BLaER1 treated with 17β-estradiol and CSF1 and Interleukin-3, amounts not matched to agents 10 nM and 100 nM (cell line): ENCODE data around the gene PPP1R13L.

ENCODE experiments used
- H3K27ac ChIP-seq, 11 experiments: shearing (Covaris generic); formaldehyde crosslinking; 2 replicates each; pipeline ENCODE4 v1.8.1; 2022
- H3K27me3 ChIP-seq, 11 experiments: shearing (Covaris generic); formaldehyde crosslinking; 2 replicates each; pipeline ENCODE4 v1.8.1; 2022
- H3K36me3 ChIP-seq, 11 experiments: shearing (Covaris generic); formaldehyde crosslinking; 2 replicates each; pipeline ENCODE4 v1.8.1; 2022
- H3K4me1 ChIP-seq, 10 experiments: shearing (Covaris generic); formaldehyde crosslinking; 2 replicates each; pipeline ENCODE4 v1.8.1; 2022
- H3K4me2 ChIP-seq, 11 experiments: shearing (Covaris generic); formaldehyde crosslinking; 2 replicates each; pipeline ENCODE4 v1.8.1; 2022
- H3K4me3 ChIP-seq, 10 experiments: shearing (Covaris generic); formaldehyde crosslinking; 2 replicates each; pipeline ENCODE4 v1.8.1; 2022
- H3K9ac ChIP-seq, 11 experiments: shearing (Covaris generic); formaldehyde crosslinking; 2 replicates each; pipeline ENCODE4 v1.8.1; 2022
- H3K9me3 ChIP-seq, 11 experiments: shearing (Covaris generic); formaldehyde crosslinking; replicated peaks in 1 of 11; 2 replicates each; pipeline ENCODE4 v1.8.1; 2022
- H4K20me1 ChIP-seq, 11 experiments: shearing (Covaris generic); formaldehyde crosslinking; 2 replicates each; pipeline ENCODE4 v1.8.1; 2022
- Cebpa-rat ChIP-seq, 11 experiments: shearing (Covaris generic); IDR thresholded peaks; 2 replicates each; pipeline ENCODE4 v1.8.1; 2022

Gene PPP1R13L

GRCh38 chr19:45423589-45424190 is 18.8 kb upstream of the PPP1R13L start, which contains the start of gene ERCC1:
Gene ERCC1 (minus strand): TSS chr19:45423917. CDS start chr19:45423374, 543 bp downstream.
- no peaks in the 10 kb centered on the region for H3K9me3 ChIP-seq
- peak within 1 kb of the TSS; percentile 96 to 100 (median 99) for H3K4me2 ChIP-seq

GRCh38 chr19:45423033-45423588 is 18.2 kb upstream of the PPP1R13L start:
- H3K9me3 ChIP-seq: no peaks in the 10 kb centered on the region
- H3K27ac ChIP-seq: peak overlapping the region; percentile 74 to 93 (median 91); a peak in 21 of 22 replicates
- H3K4me2 ChIP-seq: peak overlapping the region; percentile 96 to 100 (median 99)
- H3K36me3 ChIP-seq: peaks cover under 1 to 16% (median 13%) of the 10 kb centered on the region in 11 experiments; a peak in 17 of 22 replicates
- H3K9ac ChIP-seq: peak overlapping the region; percentile 78 to 88 (median 85)
- no peak for TF ChIP-seq Cebpa-rat (IDR thresholded peaks at IDR 0.05)
- peaks cover 0 to 26% (median 7%) of the 10 kb centered on the region in 11 experiments; a peak in 15 of 22 replicates for H4K20me1 ChIP-seq
- peaks cover 70 to 99% (median 92%) of the 10 kb centered on the region in 10 experiments for H3K4me1 ChIP-seq
- peak overlapping the region; percentile 68 to 77 (median 74) for H3K4me3 ChIP-seq
- H3K27me3 ChIP-seq: peaks cover 0 to 5% (median 0%) of the 10 kb centered on the region in 11 experiments; a peak in 6 of 22 replicates

More at GRCh38 chr19:45423589-45424190, 18.8 kb upstream of the PPP1R13L start, which contains the start of gene ERCC1:
- peaks cover 0 to 16% (median 11%) of the 10 kb centered on the region in 11 experiments; a peak in 15 of 22 replicates for H3K36me3 ChIP-seq
- H3K27me3 ChIP-seq: peaks cover 0 to 11% (median 5%) of the 10 kb centered on the region in 11 experiments; a peak in 11 of 22 replicates
- H3K27ac ChIP-seq: peak within 1 kb of the TSS; percentile 74 to 93 (median 91)
- TF ChIP-seq Cebpa-rat (IDR thresholded peaks at IDR 0.05): no peak
- peaks cover 0 to 20% (median 7%) of the 10 kb centered on the region in 11 experiments; a peak in 15 of 22 replicates for H4K20me1 ChIP-seq
- peaks cover 64 to 98% (median 91%) of the 10 kb centered on the region in 10 experiments for H3K4me1 ChIP-seq
- H3K4me3 ChIP-seq: peak within 1 kb of the TSS; percentile 68 to 77 (median 74)
- peak within 1 kb of the TSS; percentile 78 to 88 (median 85) for H3K9ac ChIP-seq

GRCh38 chr19:45421947-45422498 is 17.2 kb upstream of the PPP1R13L start:
- peak overlapping the region in 9 of 11 experiments; percentile 30 to 92 (median 52); a peak in 16 of 22 replicates for H3K27ac ChIP-seq
- peak overlapping the region in 10 of 11 experiments; percentile 16 to 88 (median 84); a peak in 16 of 22 replicates for H3K9ac ChIP-seq
- H3K4me1 ChIP-seq: peaks cover 81 to 100% (median 94%) of the 10 kb centered on the region in 10 experiments
- H4K20me1 ChIP-seq: peaks cover 0 to 29% (median 7%) of the 10 kb centered on the region in 11 experiments; a peak in 15 of 22 replicates
- peak overlapping the region; percentile 96 to 100 (median 99) for H3K4me2 ChIP-seq
- H3K4me3 ChIP-seq: peak overlapping the region in 6 of 10 experiments; percentile 72 to 77 (median 74); a peak in 9 of 20 replicates
- no peaks in the 10 kb centered on the region for H3K9me3 ChIP-seq
- no peaks in the 10 kb centered on the region for H3K27me3 ChIP-seq
- no peak for TF ChIP-seq Cebpa-rat (IDR thresholded peaks at IDR 0.05)
- H3K36me3 ChIP-seq: peaks cover 12 to 27% (median 23%) of the 10 kb centered on the region in 11 experiments; a peak in 20 of 22 replicates

- peaks cover 22 to 39% (median 35%) of the 10 kb centered on the region in 11 experiments for H3K36me3 ChIP-seq
- H3K27ac ChIP-seq: peak overlapping the region in 9 of 11 experiments; percentile 33 to 92 (median 76); a peak in 15 of 22 replicates
- H3K4me3 ChIP-seq: no peak overlapping the region
- H3K9me3 ChIP-seq: no peaks in the 10 kb centered on the region
- H3K4me1 ChIP-seq: peaks cover 90 to 100% (median 97%) of the 10 kb centered on the region in 10 experiments
- peaks cover 0 to 29% (median 7%) of the 10 kb centered on the region in 11 experiments; a peak in 15 of 22 replicates for H4K20me1 ChIP-seq
- H3K4me2 ChIP-seq: peak overlapping the region; percentile 78 to 100 (median 98)
- TF ChIP-seq Cebpa-rat (IDR thresholded peaks at IDR 0.05): no peak
- H3K27me3 ChIP-seq: no peaks in the 10 kb centered on the region
- H3K9ac ChIP-seq: peak overlapping the region in 7 of 11 experiments; percentile 54 to 70 (median 65); a peak in 11 of 22 replicates
Observed at GRCh38 chr19:45420871-45421270, 16.0 kb upstream of the PPP1R13L start.

GRCh38 chr19:45420356-45420755 is 15.5 kb upstream of the PPP1R13L start:
- Histone ChIP-seq H3K9me3 (no peaks in the 10 kb centered on the region), H3K4me3 (peak overlapping the region in 7 of 10 experiments; percentile 19 to 49 (median 41); a peak in 9 of 20 replicates), H3K4me1 (peaks cover 89 to 100% (median 98%) of the 10 kb centered on the region in 10 experiments), H4K20me1 (peaks cover 0 to 29% (median 7%) of the 10 kb centered on the region in 11 experiments; a peak in 15 of 22 replicates), H3K9ac (peak overlapping the region in 9 of 11 experiments; percentile 39 to 70 (median 61); a peak in 17 of 22 replicates), H3K4me2 (peak overlapping the region; percentile 78 to 100 (median 98)), H3K27me3 (no peaks in the 10 kb centered on the region), H3K27ac (peak overlapping the region in 9 of 11 experiments; percentile 63 to 92 (median 76); a peak in 17 of 22 replicates), H3K36me3 (peaks cover 27 to 43% (median 39%) of the 10 kb centered on the region in 11 experiments)
- TF ChIP-seq Cebpa-rat (IDR thresholded peaks at IDR 0.05): no peak

GRCh38 chr19:45419895-45420294 is 15.0 kb upstream of the PPP1R13L start:
- H3K4me1 ChIP-seq: peaks cover 84 to 100% (median 97%) of the 10 kb centered on the region in 10 experiments
- peak overlapping the region; percentile 78 to 100 (median 98) for H3K4me2 ChIP-seq
- H3K4me3 ChIP-seq: peak overlapping the region in 7 of 10 experiments; percentile 19 to 49 (median 41); a peak in 10 of 20 replicates

GRCh38 chr19:45419396-45419795 is 14.5 kb upstream of the PPP1R13L start:
- Histone ChIP-seq H3K9ac (peak overlapping the region in 10 of 11 experiments; percentile 39 to 70 (median 61); a peak in 19 of 22 replicates), H3K4me1 (peaks cover 79 to 100% (median 97%) of the 10 kb centered on the region in 10 experiments), H3K4me3 (peak overlapping the region in 9 of 10 experiments; percentile 20 to 57 (median 41); a peak in 15 of 20 replicates), H3K27ac (peak overlapping the region in 10 of 11 experiments; percentile 2 to 92 (median 76); a peak in 19 of 22 replicates), H3K27me3 (no peaks in the 10 kb centered on the region), H3K4me2 (peak overlapping the region; percentile 78 to 100 (median 98)), H4K20me1 (peaks cover 0 to 29% (median 7%) of the 10 kb centered on the region in 11 experiments; a peak in 16 of 22 replicates), H3K36me3 (peaks cover 34 to 52% (median 46%) of the 10 kb centered on the region in 11 experiments), H3K9me3 (no peaks in the 10 kb centered on the region)
- no peak for TF ChIP-seq Cebpa-rat (IDR thresholded peaks at IDR 0.05)

More at GRCh38 chr19:45419895-45420294, 15.0 kb upstream of the PPP1R13L start:
- H3K27ac ChIP-seq: peak overlapping the region in 10 of 11 experiments; percentile 2 to 92 (median 76); a peak in 19 of 22 replicates
- no peaks in the 10 kb centered on the region for H3K9me3 ChIP-seq
- TF ChIP-seq Cebpa-rat (IDR thresholded peaks at IDR 0.05): no peak
- no peaks in the 10 kb centered on the region for H3K27me3 ChIP-seq
- peak overlapping the region in 10 of 11 experiments; percentile 39 to 70 (median 61); a peak in 17 of 22 replicates for H3K9ac ChIP-seq
- H4K20me1 ChIP-seq: peaks cover 0 to 29% (median 7%) of the 10 kb centered on the region in 11 experiments; a peak in 15 of 22 replicates
- peaks cover 29 to 47% (median 41%) of the 10 kb centered on the region in 11 experiments for H3K36me3 ChIP-seq
